ENCODE measurements around the gene RHEBL1. TPM values are rescaled to one million over a fixed set of nuclear protein-coding genes. Genes with fewer than 3 reads are reported as not detected.

Gene RHEBL1
- total RNA-seq, 6 experiments from 2014 or later: 0.60 to 1.6 (median 0.86) TPM

- Mint-ChIP-seq H3K4me1 (ENCODE audit: low read depth) (peaks cover 12% of the 10 kb centered on the region), H3K36me3 (ENCODE audit: low read depth) (peaks cover 15% of the 10 kb centered on the region), H3K27me3 (ENCODE audit: insufficient read depth) (peaks cover 7% of the 10 kb centered on the region; the same call in 1 of the 2 replicates), H3K4me3 (no peak overlapping the region), H3K27ac (peak overlapping the region; percentile 18; the same call in 1 of the 2 replicates), H3K9me3 (no peaks in the 10 kb centered on the region)
- DNase-seq: no peak
- TF ChIP-seq CTCF (IDR thresholded peaks at IDR 0.05): no peak
Measured at GRCh38 chr12:49023812-49024211, 46.0 kb downstream of the RHEBL1 start.

DNA sequence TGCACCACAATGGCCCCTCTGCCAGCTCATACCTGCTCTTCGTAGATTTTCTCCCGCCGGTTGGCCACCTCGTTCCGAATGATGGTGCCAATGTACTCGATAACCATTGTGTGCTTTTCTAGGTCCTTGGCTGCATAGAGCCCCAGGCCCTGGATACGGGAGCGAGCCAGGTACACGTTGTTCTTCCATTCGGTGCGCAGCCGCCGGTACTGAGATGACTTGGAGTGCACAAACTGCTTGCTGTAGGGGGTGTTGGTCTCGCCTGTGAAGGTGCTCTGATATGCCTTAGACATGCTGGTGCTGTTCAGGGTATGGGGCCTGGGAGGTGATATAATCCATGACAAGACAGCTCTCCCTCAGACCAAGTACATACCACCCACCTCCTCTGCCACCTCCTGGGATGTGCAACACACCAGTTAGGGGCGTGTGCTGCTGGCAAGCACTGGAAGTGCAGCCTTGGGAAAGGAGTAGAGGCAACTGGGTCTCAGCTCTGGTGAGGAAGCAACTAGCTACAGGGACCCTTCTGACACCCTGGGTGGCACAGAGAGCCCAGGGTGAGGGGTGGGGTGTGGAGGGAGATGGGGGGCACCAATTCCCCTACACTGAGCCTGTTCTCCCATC is 47.1 kb downstream of the RHEBL1 start:
- peaks cover 18% of the 10 kb centered on the region for H3K4me1 Mint-ChIP-seq (ENCODE audit: low read depth)
- DNase-seq: no peak
- peaks cover 10% of the 10 kb centered on the region for H3K36me3 Mint-ChIP-seq (ENCODE audit: low read depth)
- no peak overlapping the region for H3K4me3 Mint-ChIP-seq
- 0 out of 2 replicates have a peak overlapping the region, but pooled peaks have one; percentile 40 for H3K27ac Mint-ChIP-seq
- no peaks in the 10 kb centered on the region for H3K9me3 Mint-ChIP-seq
- peaks cover 10% of the 10 kb centered on the region for H3K27me3 Mint-ChIP-seq (ENCODE audit: insufficient read depth)
- TF ChIP-seq CTCF (IDR thresholded peaks at IDR 0.05): no peak

GRCh38 chr12:49021292-49021915 is 48.4 kb downstream of the RHEBL1 start:
- no peak for DNase-seq
- peak overlapping the region; percentile 16; the same call in 1 of the 2 replicates for H3K27ac Mint-ChIP-seq
- TF ChIP-seq CTCF (IDR thresholded peaks at IDR 0.05): no peak
- peaks cover 10% of the 10 kb centered on the region for H3K27me3 Mint-ChIP-seq (ENCODE audit: insufficient read depth)
- H3K36me3 Mint-ChIP-seq (ENCODE audit: low read depth): peaks cover 14% of the 10 kb centered on the region
- no peak overlapping the region for H3K4me3 Mint-ChIP-seq
- H3K4me1 Mint-ChIP-seq (ENCODE audit: low read depth): peaks cover 31% of the 10 kb centered on the region
- no peaks in the 10 kb centered on the region for H3K9me3 Mint-ChIP-seq

GRCh38 chr12:49020441-49020840 is 49.3 kb downstream of the RHEBL1 start:
- Mint-ChIP-seq H3K36me3 (ENCODE audit: low read depth) (peaks cover 21% of the 10 kb centered on the region), H3K4me3 (no peak overlapping the region), H3K9me3 (no peaks in the 10 kb centered on the region), H3K4me1 (ENCODE audit: low read depth) (peaks cover 39% of the 10 kb centered on the region), H3K27ac (peak overlapping the region; percentile 6; the same call in 1 of the 2 replicates), H3K27me3 (ENCODE audit: insufficient read depth) (peaks cover 11% of the 10 kb centered on the region)
- DNase-seq: no peak
- no peak for TF ChIP-seq CTCF (IDR thresholded peaks at IDR 0.05)

DNA sequence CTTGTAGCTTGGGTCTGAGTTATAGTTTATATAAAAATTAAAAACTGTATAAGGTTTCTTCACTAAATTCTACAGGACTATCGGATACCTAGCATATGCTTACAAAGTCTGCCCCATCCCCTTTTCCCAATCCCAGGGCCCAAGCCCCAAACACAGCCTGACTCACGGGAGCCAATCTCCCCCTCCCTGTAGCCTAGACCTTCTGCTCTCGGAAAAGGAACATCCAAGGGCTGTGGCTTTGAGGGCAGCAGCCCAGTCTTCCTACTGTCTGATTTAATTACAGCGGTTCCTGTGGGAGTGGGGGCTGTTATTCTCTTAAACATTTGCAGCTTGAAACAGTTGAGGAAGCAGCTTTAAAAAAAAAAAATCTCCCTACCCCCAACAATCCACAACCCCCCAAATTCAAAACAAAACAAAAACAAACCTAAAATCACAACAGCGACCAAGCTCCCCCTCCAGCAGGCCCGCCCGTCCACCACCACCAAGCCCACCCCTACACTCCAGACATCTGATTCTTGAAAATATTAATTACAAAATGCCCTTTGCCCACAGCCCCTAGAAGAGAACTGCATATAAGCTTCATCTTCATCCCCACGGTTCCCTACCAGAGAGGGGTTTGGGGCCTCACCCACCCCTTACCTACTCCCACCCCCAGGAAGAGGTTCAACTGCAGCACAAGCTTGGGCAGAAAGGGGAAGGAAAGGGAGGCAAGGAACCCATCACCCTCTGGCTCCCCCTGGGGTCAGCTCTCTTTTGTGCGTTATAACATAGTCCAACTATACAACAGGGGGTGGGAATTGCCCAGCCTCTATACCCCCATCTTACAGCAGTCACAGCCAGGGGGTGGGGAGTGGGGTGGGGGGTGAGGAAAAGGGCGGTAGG is 50.1 kb downstream of the RHEBL1 start:
- Mint-ChIP-seq H3K27me3 (ENCODE audit: insufficient read depth) (peaks cover 11% of the 10 kb centered on the region), H3K9me3 (no peaks in the 10 kb centered on the region), H3K27ac (peak overlapping the region; percentile 99), H3K36me3 (ENCODE audit: low read depth) (peaks cover 21% of the 10 kb centered on the region), H3K4me3 (peak overlapping the region; percentile 95), H3K4me1 (ENCODE audit: low read depth) (peaks cover 47% of the 10 kb centered on the region)
- DNase-seq: peak; percentile 21
- TF ChIP-seq CTCF (IDR thresholded peaks at IDR 0.05): peak; percentile 58

Measured in HFFc6 (cell line).